Upper lobe of left lung (tissue), 4 donors: ENCODE data around the gene LRPAP1.

Experiments
- EP300 ChIP-seq, 4 donors: sonication (generic); formaldehyde crosslinking; IDR thresholded peaks; one replicate each; pipeline ENCODE4 v1.5.1; 2017; ENCODE audit warnings: antibody characterized with exemption in 4 of 4, control low read depth in 2 of 4
- POLR2A ChIP-seq, 4 donors: fragments of 450-650 bp; IDR thresholded peaks; one replicate each; pipeline ENCODE4 v1.5.1; 2016 to 2017; ENCODE audit warnings: antibody characterized with exemption in 4 of 4, mild to moderate bottlenecking in 2 of 4
- POLR2AphosphoS5 ChIP-seq, 2 donors: sonication (generic); formaldehyde crosslinking; IDR thresholded peaks; one replicate each; pipeline ENCODE4 v1.5.1; 2017; ENCODE audit warnings: antibody characterized with exemption in 2 of 2
- TF ChIP-seq, protein P1 (sequence below), 6 experiments: fragments of 450-650 bp in 4 of 6; fragments of 200-600 bp in 2 of 6; sonication (generic) in 2 of 6; IDR thresholded peaks; one replicate each; pipeline ENCODE4 v1.5.1; 2016 to 2019; ENCODE audit warnings: antibody characterized with exemption in 6 of 6

- TF ChIP-seq, protein P1, sequence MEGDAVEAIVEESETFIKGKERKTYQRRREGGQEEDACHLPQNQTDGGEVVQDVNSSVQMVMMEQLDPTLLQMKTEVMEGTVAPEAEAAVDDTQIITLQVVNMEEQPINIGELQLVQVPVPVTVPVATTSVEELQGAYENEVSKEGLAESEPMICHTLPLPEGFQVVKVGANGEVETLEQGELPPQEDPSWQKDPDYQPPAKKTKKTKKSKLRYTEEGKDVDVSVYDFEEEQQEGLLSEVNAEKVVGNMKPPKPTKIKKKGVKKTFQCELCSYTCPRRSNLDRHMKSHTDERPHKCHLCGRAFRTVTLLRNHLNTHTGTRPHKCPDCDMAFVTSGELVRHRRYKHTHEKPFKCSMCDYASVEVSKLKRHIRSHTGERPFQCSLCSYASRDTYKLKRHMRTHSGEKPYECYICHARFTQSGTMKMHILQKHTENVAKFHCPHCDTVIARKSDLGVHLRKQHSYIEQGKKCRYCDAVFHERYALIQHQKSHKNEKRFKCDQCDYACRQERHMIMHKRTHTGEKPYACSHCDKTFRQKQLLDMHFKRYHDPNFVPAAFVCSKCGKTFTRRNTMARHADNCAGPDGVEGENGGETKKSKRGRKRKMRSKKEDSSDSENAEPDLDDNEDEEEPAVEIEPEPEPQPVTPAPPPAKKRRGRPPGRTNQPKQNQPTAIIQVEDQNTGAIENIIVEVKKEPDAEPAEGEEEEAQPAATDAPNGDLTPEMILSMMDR (IDR thresholded peaks at IDR 0.05): no peak
- TF ChIP-seq POLR2A (IDR thresholded peaks at IDR 0.05): no peak
- no peak for TF ChIP-seq POLR2AphosphoS5 (IDR thresholded peaks at IDR 0.05)
- TF ChIP-seq EP300 (IDR thresholded peaks at IDR 0.05): no peak
Measured at GRCh38 chr4:3525532-3526430, 6.4 kb downstream of the LRPAP1 start.
